LoVo (cell line): ENCODE data around the gene CHL1.
"Not testable (repeated sequence)": the region's sequence is repeated elsewhere in the genome, so short reads cannot be mapped to it uniquely, and the experiment has no call there.

ENCODE experiments used
- DNase-seq: peaks from one replicate; pipeline ENCODE4 v3.0.0-alpha.2; 2016; ENCODE audit warnings: low spot score

CHL1 gene

GRCh38 chr3:341998-342397 lies 145.4 kb downstream of the CHL1 start:
- no peak for DNase-seq

- no peak for DNase-seq
Observed at GRCh38 chr3:346186-346585, 149.6 kb downstream of the CHL1 start.

DNA sequence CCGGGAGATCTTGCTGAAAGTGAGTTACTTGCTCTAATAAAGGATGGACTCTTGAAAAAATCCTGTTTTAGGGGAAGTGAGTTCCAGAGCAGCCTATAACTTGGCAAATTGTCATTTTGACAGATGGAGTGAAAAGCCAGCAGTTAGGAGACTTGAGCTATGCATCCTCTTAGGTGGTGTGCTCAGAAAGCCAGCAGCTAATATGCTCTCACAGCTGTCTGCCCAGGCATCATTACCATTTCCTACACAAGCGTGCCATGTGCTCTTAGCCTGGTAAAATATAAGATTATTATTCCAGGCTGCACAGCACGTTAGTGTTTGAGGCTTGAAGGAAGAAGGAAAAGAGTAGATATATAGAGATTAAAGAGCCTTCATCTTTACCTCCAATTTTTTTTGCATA lies 151.0 kb downstream of the CHL1 start:
- no peak for DNase-seq

DNA sequence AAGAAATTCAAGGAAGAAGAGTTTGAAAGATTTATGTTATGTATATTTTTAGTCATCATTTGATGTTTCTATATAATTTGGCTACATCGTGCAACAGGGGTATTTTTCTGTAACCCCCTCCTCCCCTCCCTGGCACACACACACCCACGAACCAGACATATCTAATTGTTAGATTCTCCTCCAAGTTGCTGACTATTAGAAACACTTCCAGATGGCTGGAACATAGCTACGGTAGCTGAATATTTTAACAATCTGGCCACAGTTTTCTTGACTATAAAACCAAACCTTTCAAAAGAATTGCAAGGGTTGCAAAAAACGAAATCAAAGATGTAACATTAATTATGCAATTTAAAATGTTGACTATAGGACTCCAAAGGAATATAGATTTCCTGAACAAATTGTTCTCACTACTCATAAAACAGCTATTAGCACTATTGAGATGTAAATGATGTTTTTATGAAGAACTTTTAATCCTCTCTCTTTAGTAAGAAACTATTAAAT lies 154.4 kb downstream of the CHL1 start:
- DNase-seq: no peak

GRCh38 chr3:352599-352998 lies 156.0 kb downstream of the CHL1 start:
- DNase-seq: no peak

- no peak for DNase-seq
Observed at GRCh38 chr3:353191-353739, 156.7 kb downstream of the CHL1 start.

- DNase-seq: peak; percentile 29
Observed at GRCh38 chr3:354432-354831, 157.9 kb downstream of the CHL1 start.

GRCh38 chr3:355622-356021 lies 159.1 kb downstream of the CHL1 start:
- DNase-seq: no peak

- no peak for DNase-seq
Observed at GRCh38 chr3:356952-357351, 160.4 kb downstream of the CHL1 start.

- no peak for DNase-seq
Observed at GRCh38 chr3:359672-360071, 163.1 kb downstream of the CHL1 start.

- no peak for DNase-seq
Observed at GRCh38 chr3:362681-363338, 166.2 kb downstream of the CHL1 start.

GRCh38 chr3:364287-364686 lies 167.7 kb downstream of the CHL1 start:
- no peak for DNase-seq

DNA sequence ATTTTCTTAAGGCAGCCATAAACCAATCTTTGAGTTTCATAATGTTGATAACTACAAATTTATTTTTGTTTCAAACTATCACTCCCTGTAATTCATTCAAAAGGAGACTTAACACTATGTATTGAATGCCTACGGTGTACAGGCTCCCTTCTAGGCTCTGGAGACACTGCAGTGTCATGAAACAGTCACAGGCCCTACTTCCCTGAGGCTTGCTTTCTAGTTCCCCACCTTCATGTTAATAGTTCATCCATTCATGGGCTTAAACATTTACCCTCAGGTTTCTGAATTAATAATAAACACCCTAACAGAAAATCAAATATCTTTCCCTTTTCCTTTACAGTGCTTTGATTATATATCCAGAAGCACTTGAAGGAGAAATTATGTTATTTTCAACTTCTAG lies 168.7 kb downstream of the CHL1 start:
- no peak for DNase-seq

GRCh38 chr3:366253-366652 lies 169.7 kb downstream of the CHL1 start:
- DNase-seq: not testable (repeated sequence)

- DNase-seq: no peak
Observed at GRCh38 chr3:373193-373779, 176.7 kb downstream of the CHL1 start.

- no peak for DNase-seq
Observed at GRCh38 chr3:374459-374858, 177.9 kb downstream of the CHL1 start.

- peak; percentile 36 for DNase-seq
Observed at GRCh38 chr3:377158-377561, 180.6 kb downstream of the CHL1 start.

GRCh38 chr3:380801-381200 lies 184.2 kb downstream of the CHL1 start:
- no peak for DNase-seq

- DNase-seq: no peak
Observed at GRCh38 chr3:385151-385550, 188.6 kb downstream of the CHL1 start.

DNA sequence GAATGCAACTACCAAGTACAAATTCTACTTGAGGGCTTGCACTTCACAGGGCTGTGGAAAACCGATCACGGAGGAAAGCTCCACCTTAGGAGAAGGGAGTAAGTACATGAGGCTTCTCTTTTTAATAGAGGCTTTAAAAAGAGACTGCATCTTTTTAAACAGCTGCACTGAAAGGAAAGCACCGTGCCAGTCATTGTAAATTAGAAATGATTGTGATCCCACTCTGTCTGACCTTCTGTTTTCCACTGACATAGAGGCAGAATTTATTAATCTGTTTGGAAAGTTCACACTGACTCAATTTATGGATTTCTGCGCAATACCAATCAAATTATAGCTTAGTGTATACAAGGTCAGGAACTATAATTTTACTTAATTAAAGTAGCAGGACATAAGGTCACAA lies 198.2 kb downstream of the CHL1 start:
- no peak for DNase-seq

- no peak for DNase-seq
Observed at GRCh38 chr3:396293-396692, 199.7 kb downstream of the CHL1 start.

DNA sequence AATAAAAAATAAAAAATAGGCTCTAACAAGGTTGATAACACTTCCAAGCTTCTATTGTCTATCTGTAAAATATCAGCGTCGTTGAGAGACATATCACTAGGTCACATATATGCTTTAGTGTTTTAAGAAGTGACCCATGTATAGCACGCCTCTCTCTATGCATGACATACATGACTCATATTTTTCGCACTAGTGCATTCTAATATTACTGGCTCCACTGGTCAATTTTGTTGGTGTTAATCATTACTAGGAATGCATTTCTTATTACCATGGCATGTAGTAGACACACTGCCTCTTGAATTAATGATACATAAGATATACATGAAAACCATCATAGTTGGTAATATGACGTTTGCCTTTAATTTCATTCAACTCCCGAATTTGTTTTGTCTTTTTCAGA lies 203.1 kb downstream of the CHL1 start:
- DNase-seq: no peak

DNA sequence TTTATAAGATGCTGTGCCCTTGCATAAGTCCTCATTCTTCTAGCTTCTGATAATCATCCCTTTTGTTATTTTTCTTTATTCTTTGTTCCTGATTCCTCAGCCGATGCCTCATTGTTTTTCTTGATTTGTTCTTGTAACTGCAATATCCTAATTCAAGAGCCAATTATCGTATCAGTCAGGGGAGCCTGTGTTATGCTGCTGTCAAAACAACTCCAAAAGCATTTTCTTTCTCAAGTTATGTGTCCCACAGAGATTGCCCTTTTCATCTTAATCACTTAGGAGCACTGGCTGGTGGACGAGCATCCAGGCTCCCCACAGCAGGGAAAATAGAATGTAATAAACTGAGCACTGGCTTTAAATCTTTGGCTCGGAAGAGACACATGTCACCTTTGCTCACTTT lies 207.3 kb downstream of the CHL1 start:
- no peak for DNase-seq

GRCh38 chr3:409011-409410 lies 212.4 kb downstream of the CHL1 start:
- no peak for DNase-seq
